Left ventricle myocardium inferior (tissue), 1 donor: Measurements from ENCODE around the gene MYRIP. TPM values are rescaled to one million over a fixed set of nuclear protein-coding genes. Genes with fewer than 3 reads are reported as not detected.
"Not testable (repeated sequence)": the region's sequence is repeated elsewhere in the genome, so short reads cannot be mapped to it uniquely, and the experiment has no call there.

Experiments
- DNase-seq: peaks from one replicate; pipeline ENCODE4 v3.0.0-alpha.2; 2020
- H3K27ac ChIP-seq: fragments of 200-600 bp; replicated peaks from 2 replicates; pipeline ENCODE4 v1.8.0; 2021
- H3K27me3 ChIP-seq: fragments of 200-600 bp; 2 replicates; pipeline ENCODE4 v1.8.0; 2021; ENCODE audit warnings: low read depth
- H3K36me3 ChIP-seq: fragments of 200-600 bp; 2 replicates; pipeline ENCODE4 v1.8.0; 2021
- H3K4me1 ChIP-seq: fragments of 200-600 bp; 2 replicates; pipeline ENCODE4 v1.8.0; 2021
- H3K4me3 ChIP-seq: fragments of 200-600 bp; 2 replicates; pipeline ENCODE4 v1.8.0; 2021; ENCODE audit warnings: mild to moderate bottlenecking, moderate library complexity
- H3K9me3 ChIP-seq: fragments of 200-600 bp; replicated peaks from 2 replicates; pipeline ENCODE4 v1.8.0; 2021
- intact Hi-C: fragments of 100-400 bp; cut with micrococcal nuclease; formaldehyde crosslinking; loops from one replicate; pipeline ENCODE4 v1.11.0; 2022
- total RNA-seq: library from RNA; stranded (reverse); fragmentation: NEBNext Ultra II Directional; extraction: Animal tissue kit (Norgen Biotek cat#: 25700); gene quantifications from one replicate; pipeline ENCODE4 v1.2.1, GENCODE V29; 2021
- TF ChIP-seq, protein P1 (sequence below): fragments of 200-600 bp; IDR thresholded peaks from 2 replicates; pipeline ENCODE4 v1.8.0; 2021; ENCODE audit warnings: antibody characterized with exemption, mild to moderate bottlenecking, borderline replicate concordance
- donor health status: DM: no; HTN: yes; CAD: no; lungs with severe emphysema.

Gene MYRIP
- total RNA-seq, 1 donor from 2014 or later: 1.5 TPM

GRCh38 chr3:40267937-40268724 is 458.7 kb downstream of the MYRIP start:
- no peak for DNase-seq
- Histone ChIP-seq H3K27ac (no peak overlapping the region), H3K4me1 (peaks cover 19% of the 10 kb centered on the region), H3K36me3 (no peaks in the 10 kb centered on the region), H3K4me3 (no peak overlapping the region), H3K9me3 (peaks cover 6% of the 10 kb centered on the region), H3K27me3 (no peaks in the 10 kb centered on the region)
- intact Hi-C loops: no loop called here
- TF ChIP-seq, protein P1, sequence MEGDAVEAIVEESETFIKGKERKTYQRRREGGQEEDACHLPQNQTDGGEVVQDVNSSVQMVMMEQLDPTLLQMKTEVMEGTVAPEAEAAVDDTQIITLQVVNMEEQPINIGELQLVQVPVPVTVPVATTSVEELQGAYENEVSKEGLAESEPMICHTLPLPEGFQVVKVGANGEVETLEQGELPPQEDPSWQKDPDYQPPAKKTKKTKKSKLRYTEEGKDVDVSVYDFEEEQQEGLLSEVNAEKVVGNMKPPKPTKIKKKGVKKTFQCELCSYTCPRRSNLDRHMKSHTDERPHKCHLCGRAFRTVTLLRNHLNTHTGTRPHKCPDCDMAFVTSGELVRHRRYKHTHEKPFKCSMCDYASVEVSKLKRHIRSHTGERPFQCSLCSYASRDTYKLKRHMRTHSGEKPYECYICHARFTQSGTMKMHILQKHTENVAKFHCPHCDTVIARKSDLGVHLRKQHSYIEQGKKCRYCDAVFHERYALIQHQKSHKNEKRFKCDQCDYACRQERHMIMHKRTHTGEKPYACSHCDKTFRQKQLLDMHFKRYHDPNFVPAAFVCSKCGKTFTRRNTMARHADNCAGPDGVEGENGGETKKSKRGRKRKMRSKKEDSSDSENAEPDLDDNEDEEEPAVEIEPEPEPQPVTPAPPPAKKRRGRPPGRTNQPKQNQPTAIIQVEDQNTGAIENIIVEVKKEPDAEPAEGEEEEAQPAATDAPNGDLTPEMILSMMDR: no peak

DNA sequence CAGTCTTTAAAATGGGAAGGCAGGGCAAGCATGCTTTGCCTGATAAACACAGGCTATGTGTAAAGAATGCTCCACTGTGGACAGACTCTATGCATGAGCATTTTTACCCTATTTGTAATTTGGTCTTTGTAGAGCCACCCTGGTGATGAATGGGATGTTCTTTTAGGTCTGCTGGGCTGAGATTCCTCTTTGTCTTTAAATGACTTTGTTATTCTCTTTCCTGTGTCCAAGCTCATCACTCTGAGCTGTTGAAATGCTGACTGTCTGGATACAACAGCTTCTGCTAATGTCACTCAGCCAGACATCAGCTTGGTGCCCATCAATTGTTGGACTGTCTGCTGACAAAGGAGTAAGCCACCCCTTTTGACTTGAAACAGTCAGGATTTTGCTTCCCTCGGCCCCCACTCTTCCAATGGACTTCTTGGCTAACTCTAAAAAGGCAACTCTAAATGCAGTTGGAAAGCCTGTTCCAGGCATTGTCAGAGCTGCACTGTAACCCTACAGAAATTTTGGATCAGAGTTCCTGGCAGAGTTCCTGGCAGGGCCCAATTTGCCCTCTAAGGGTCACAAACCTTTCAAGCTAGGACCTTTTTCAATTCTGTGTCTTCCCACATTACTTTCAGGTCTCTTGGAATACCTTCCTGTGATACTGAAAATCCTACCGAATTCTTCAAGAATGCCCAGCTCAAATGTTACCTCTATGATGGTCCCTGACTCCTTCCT is 459.6 kb downstream of the MYRIP start:
- peaks cover 6% of the 10 kb centered on the region for H3K9me3 ChIP-seq
- peaks cover 19% of the 10 kb centered on the region for H3K4me1 ChIP-seq
- H3K36me3 ChIP-seq: no peaks in the 10 kb centered on the region
- H3K27me3 ChIP-seq: no peaks in the 10 kb centered on the region
- H3K27ac ChIP-seq: no peak overlapping the region
- no peak overlapping the region for H3K4me3 ChIP-seq
- TF ChIP-seq, protein P1: no peak
- intact Hi-C loops: no loop called here
- no peak for DNase-seq

DNA sequence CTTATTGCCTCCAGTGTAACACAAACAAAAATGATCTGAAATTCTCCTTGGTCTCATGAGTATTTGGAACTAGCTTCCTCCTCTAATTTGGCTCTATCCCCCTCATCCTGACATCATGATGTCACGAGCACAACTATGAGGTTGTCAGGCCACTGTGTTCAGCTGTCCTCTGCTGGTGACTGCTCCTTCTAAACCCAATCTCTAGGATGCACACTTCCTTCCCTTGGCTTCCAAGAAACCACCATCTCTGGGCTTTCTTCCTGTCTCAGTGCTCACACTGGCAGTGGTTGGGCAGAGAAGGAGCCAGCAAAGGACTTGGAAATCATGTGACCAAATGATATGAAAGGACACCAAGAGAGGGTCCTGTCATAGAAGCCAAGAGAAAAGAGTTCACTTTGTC is 469.4 kb downstream of the MYRIP start:
- Histone ChIP-seq H3K27ac (no peak overlapping the region), H3K36me3 (no peaks in the 10 kb centered on the region), H3K4me1 (peaks cover 4% of the 10 kb centered on the region), H3K4me3 (no peak overlapping the region), H3K9me3 (peaks cover 10% of the 10 kb centered on the region), H3K27me3 (no peaks in the 10 kb centered on the region)
- TF ChIP-seq, protein P1: no peak
- intact Hi-C loops: no loop called here
- no peak for DNase-seq

DNA sequence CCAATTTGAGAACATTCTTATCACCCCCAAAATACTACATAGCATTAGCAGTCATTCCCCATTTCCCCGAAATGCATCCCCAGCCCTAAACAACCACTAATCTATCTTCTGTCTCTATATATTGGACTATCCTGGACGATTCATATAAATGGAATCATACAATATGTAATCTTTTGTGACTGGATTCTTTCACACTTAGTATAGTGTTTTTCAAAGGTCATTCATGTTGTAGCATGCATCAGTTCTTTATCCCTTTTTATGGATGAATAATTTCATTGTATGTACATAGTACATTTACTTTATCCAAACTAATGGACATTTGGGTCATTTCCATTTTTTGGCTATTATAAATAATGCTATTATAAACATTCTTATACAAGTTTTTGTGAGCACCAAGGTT is 472.6 kb downstream of the MYRIP start:
- Histone ChIP-seq H3K9me3 (peaks cover 21% of the 10 kb centered on the region), H3K27ac (no peak overlapping the region), H3K4me1 (peaks cover 8% of the 10 kb centered on the region), H3K4me3 (no peak overlapping the region), H3K27me3 (no peaks in the 10 kb centered on the region), H3K36me3 (no peaks in the 10 kb centered on the region)
- intact Hi-C loops: no loop called here
- DNase-seq: no peak
- TF ChIP-seq, protein P1: no peak

- H3K4me1 ChIP-seq, DNase-seq, H3K4me3 ChIP-seq, intact Hi-C loops, H3K36me3 ChIP-seq, H3K27ac ChIP-seq, H3K27me3 ChIP-seq: not testable (repeated sequence)
- H3K9me3 ChIP-seq: peaks cover 21% of the 10 kb centered on the region
Observed at GRCh38 chr3:40283057-40283456, 473.6 kb downstream of the MYRIP start.

DNA sequence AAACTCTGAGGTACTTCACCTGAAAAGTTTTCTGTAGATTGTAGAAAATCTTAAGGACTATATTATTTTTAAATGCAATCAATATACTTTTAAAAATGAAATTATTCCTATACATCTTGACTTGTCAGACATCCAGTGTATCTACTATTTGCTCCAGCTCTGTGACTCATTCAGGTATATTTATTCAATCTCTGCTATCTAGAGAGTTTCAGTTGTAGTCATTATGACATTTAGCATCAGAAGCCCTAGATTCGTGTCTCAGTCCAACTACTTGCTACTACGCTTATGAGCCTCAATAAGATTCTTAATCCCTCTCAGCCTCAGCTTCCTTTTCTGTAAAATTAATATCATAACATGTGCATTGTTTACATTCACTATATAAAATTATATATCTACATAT is 477.8 kb downstream of the MYRIP start:
- TF ChIP-seq, protein P1: no peak
- Histone ChIP-seq H3K36me3 (peaks cover 5% of the 10 kb centered on the region), H3K27ac (no peak overlapping the region), H3K27me3 (no peaks in the 10 kb centered on the region), H3K9me3 (peaks cover 21% of the 10 kb centered on the region), H3K4me3 (no peak overlapping the region), H3K4me1 (peaks cover 33% of the 10 kb centered on the region)
- DNase-seq: no peak
- intact Hi-C loops: no loop called here
